ENCODE results near the gene TMEM33.

Gene TMEM33

GRCh38 chr4:41932988-41933387 lies 2.2 kb upstream of the TMEM33 start:
- Histone ChIP-seq H3K36me3 (no peaks in the 10 kb centered on the region), H3K27ac (no peak overlapping the region), H3K9me3 (no peaks in the 10 kb centered on the region), H3K4me3 (no peak overlapping the region), H3K4me1 (peaks cover 0 to 28% (median 6%) of the 10 kb centered on the region in 4 donors), H3K27me3 (no peaks in the 10 kb centered on the region)
- no peak for DNase-seq
- no peak for TF ChIP-seq CTCF (IDR thresholded peaks at IDR 0.05)
- intact Hi-C loops (cut with DNase I; ENCODE audit: low total_unique reads), result no loop called here

GRCh38 chr4:41933997-41934503 lies 1.2 kb upstream of the TMEM33 start:
- H3K27ac ChIP-seq, result no peak overlapping the region
- no peak for TF ChIP-seq CTCF (IDR thresholded peaks at IDR 0.05)
- peaks cover 0 to 31% (median 6%) of the 10 kb centered on the region in 4 donors for H3K4me1 ChIP-seq
- no peaks in the 10 kb centered on the region for H3K9me3 ChIP-seq
- no peaks in the 10 kb centered on the region for H3K27me3 ChIP-seq
- peaks cover 0 to 2% (median 1%) of the 10 kb centered on the region in 3 donors for H3K36me3 ChIP-seq
- DNase-seq, result no peak
- H3K4me3 ChIP-seq, result peak overlapping the region; percentile 82 to 94
- intact Hi-C loops (cut with DNase I; ENCODE audit: low total_unique reads), result no loop called here

GRCh38 chr4:41934514-41934900 lies 722 bp upstream of the TMEM33 start:
- Histone ChIP-seq H3K27me3 (no peaks in the 10 kb centered on the region), H3K27ac (peak overlapping the region; percentile 64 to 79), H3K36me3 (peaks cover 0 to 6% (median 5%) of the 10 kb centered on the region in 3 donors), H3K4me3 (peak overlapping the region; percentile 82 to 94), H3K9me3 (no peaks in the 10 kb centered on the region), H3K4me1 (peaks cover 0 to 31% (median 6%) of the 10 kb centered on the region in 4 donors)
- no peak for TF ChIP-seq CTCF (IDR thresholded peaks at IDR 0.05)
- intact Hi-C loops (cut with DNase I; ENCODE audit: low total_unique reads), result no loop called here
- DNase-seq, result no peak

GRCh38 chr4:41935652-41936021 lies 408 bp downstream of the TMEM33 start:
- intact Hi-C loops (cut with DNase I; ENCODE audit: low total_unique reads), result loop anchor here (5.0 kb wide), 1 partner anchor 57 kb away; the partner anchor contains the start of gene SLC30A9
- H3K27ac ChIP-seq, result peak overlapping the region; percentile 64 to 79
- TF ChIP-seq CTCF (IDR thresholded peaks at IDR 0.05), result no peak
- peaks cover 0 to 31% (median 6%) of the 10 kb centered on the region in 4 donors for H3K4me1 ChIP-seq
- peak overlapping the region; percentile 82 to 94 for H3K4me3 ChIP-seq
- DNase-seq, result no peak
- peaks cover 0 to 6% (median 5%) of the 10 kb centered on the region in 3 donors for H3K36me3 ChIP-seq
- H3K27me3 ChIP-seq, result no peaks in the 10 kb centered on the region
- no peaks in the 10 kb centered on the region for H3K9me3 ChIP-seq

- no peak overlapping the region for H3K27ac ChIP-seq
- H3K4me3 ChIP-seq, result no peak overlapping the region
- peaks cover 0 to 31% (median 6%) of the 10 kb centered on the region in 4 donors for H3K4me1 ChIP-seq
- intact Hi-C loops (cut with DNase I; ENCODE audit: low total_unique reads), result loop anchor here (5.0 kb wide), 1 partner anchor 53 kb away; the partner anchor contains the start of gene SLC30A9
- no peak for TF ChIP-seq CTCF (IDR thresholded peaks at IDR 0.05)
- H3K36me3 ChIP-seq, result peaks cover 0 to 6% (median 5%) of the 10 kb centered on the region in 3 donors
- H3K27me3 ChIP-seq, result no peaks in the 10 kb centered on the region
- DNase-seq, result no peak
- no peaks in the 10 kb centered on the region for H3K9me3 ChIP-seq
These were observed 3.9 kb downstream of the TMEM33 start for GRCh38 chr4:41939016-41939626.

All from tibial artery (tissue), 4 donors.